Endothelial cell of umbilical vein (primary cell): ENCODE results near the gene FILIP1L. TPM values are rescaled to one million over a fixed set of nuclear protein-coding genes. Genes with fewer than 3 reads are reported as not detected.

Experiments
- BruUV-seq: library from RNA; stranded (reverse); fragments of 400-500 nt; replicated peaks from 2 replicates; lab custom pipeline; 2021; lab: Mats Ljungman, UMichigan
- CTCF ChIA-PET: fragments of 300-600, 350-600 bp; sonication (Branson Sonifier 250); formaldehyde crosslinking; loops from one replicate; lab custom pipeline; 2021; ENCODE audit warnings: antibody characterized with exemption, inconsistent platforms; lab: Charles Lee
- POLR2A ChIA-PET: fragments of 300-600, 350-600 bp; sonication (Branson Sonifier 250); formaldehyde crosslinking; loops from one replicate; lab custom pipeline; 2021; ENCODE audit warnings: antibody characterized with exemption, inconsistent platforms; lab: Charles Lee
- DNase-seq: peaks from one replicate; pipeline ENCODE4 v3.0.0-alpha.2; 2011; ENCODE audit warnings: low read depth, low spot score
- FAIRE-seq: peaks from 2 replicates; lab custom pipeline; 2011; peaks lifted over from hg19 to GRCh38; lab: Jason Lieb, UNC
- H2AFZ ChIP-seq: 2 replicates; pipeline ENCODE4 v1.6.0; 2012; ENCODE audit warnings: low read depth, low read length, control low read depth, inconsistent platforms
- H3K27ac ChIP-seq: 2 replicates; pipeline ENCODE4 v1.5.1; 2011; ENCODE audit warnings: low read depth, mild to moderate bottlenecking, control low read depth, low read length, moderate library complexity; ENCODE audit not compliant: insufficient read depth
- H3K27me3 ChIP-seq, 2 experiments: 2 replicates each; pipeline versions ENCODE4 v1.6.0 to v1.6.1; 2011; ENCODE audit warnings: low read length in 2 of 2, mixed read lengths in 1 of 2; ENCODE audit not compliant: control insufficient read depth in 2 of 2, insufficient read depth in 2 of 2
- H3K36me3 ChIP-seq, 2 experiments: 2 replicates in 1 of 2; 3 replicates in 1 of 2; pipeline ENCODE4 v1.5.1; 2011; ENCODE audit warnings: low read length in 2 of 2, mild to moderate bottlenecking in 1 of 2, moderate library complexity in 1 of 2; ENCODE audit not compliant: control insufficient read depth in 2 of 2, insufficient read depth in 2 of 2; ENCODE audit errors: extremely low read depth in 1 of 2
- H3K4me1 ChIP-seq: 3 replicates; pipeline ENCODE4 v1.5.1; 2011; ENCODE audit warnings: mild to moderate bottlenecking, low read length; ENCODE audit not compliant: control insufficient read depth, insufficient read depth; ENCODE audit errors: extremely low read depth
- H3K4me2 ChIP-seq: 2 replicates; pipeline ENCODE4 v1.6.1; 2011; ENCODE audit warnings: low read length, control low read depth, mixed read lengths; ENCODE audit not compliant: insufficient read depth
- H3K4me3 ChIP-seq, 3 experiments: fragments of 200-600 bp in 1 of 3; sonication (generic), shearing (Covaris generic) in 1 of 3; replicated peaks in 1 of 3; 2 replicates each; pipeline ENCODE4 v1.5.1; 2011 to 2016; ENCODE audit warnings: control low read depth in 3 of 3, low read length in 3 of 3, mild to moderate bottlenecking in 2 of 3, inconsistent platforms in 1 of 3, low read depth in 1 of 3, moderate library complexity in 1 of 3; ENCODE audit not compliant: insufficient read depth in 1 of 3
- H3K79me2 ChIP-seq: 2 replicates; pipeline ENCODE4 v1.6.0; 2012; ENCODE audit warnings: low read length, inconsistent platforms; ENCODE audit not compliant: control insufficient read depth, insufficient read depth
- H3K9ac ChIP-seq: replicated peaks from 2 replicates; pipeline ENCODE3; 2011; ENCODE audit warnings: low read length, control low read depth; ENCODE audit not compliant: insufficient read depth; ENCODE audit errors: extremely low read depth
- H3K9me1 ChIP-seq: replicated peaks from 3 replicates; pipeline ENCODE4 v1.6.0; 2011; ENCODE audit warnings: mild to moderate bottlenecking, low read length; ENCODE audit not compliant: control insufficient read depth, insufficient read depth; ENCODE audit errors: extremely low read depth
- H3K9me3 ChIP-seq: replicated peaks from 2 replicates; pipeline ENCODE4 v1.5.1; 2012; ENCODE audit warnings: low read length, inconsistent platforms; ENCODE audit not compliant: control insufficient read depth, insufficient read depth
- H4K20me1 ChIP-seq: replicated peaks from 2 replicates; pipeline ENCODE3; 2011; ENCODE audit warnings: mild to moderate bottlenecking, low read length; ENCODE audit not compliant: control insufficient read depth, insufficient read depth; ENCODE audit errors: extremely low read depth
- CTCF ChIP-seq, 2 donors: IDR thresholded peaks; 1 replicate in 1 of 2; 2 replicates in 1 of 2; pipeline ENCODE4 v1.5.1; 2011; ENCODE audit warnings: low read length in 2 of 2, mild to moderate bottlenecking in 2 of 2, moderate library complexity in 2 of 2, control low read depth in 1 of 2, inconsistent platforms in 1 of 2, low read depth in 1 of 2; ENCODE audit not compliant: insufficient read depth in 1 of 2; ENCODE audit errors: extremely low read depth in 1 of 2
- EZH2 ChIP-seq: IDR thresholded peaks from 2 replicates; pipeline ENCODE4 v1.6.1; 2012; ENCODE audit warnings: borderline replicate concordance, low read depth, mild to moderate bottlenecking, moderate library complexity, low read length, inconsistent platforms; ENCODE audit not compliant: severe bottlenecking
- FOS ChIP-seq: IDR thresholded peaks from 2 replicates; pipeline ENCODE4 v1.6.1; 2011; ENCODE audit warnings: mild to moderate bottlenecking, low read length, moderate library complexity, borderline replicate concordance; ENCODE audit not compliant: insufficient read depth
- GATA2 ChIP-seq: IDR thresholded peaks from 2 replicates; pipeline ENCODE4 v1.7.0; 2011; ENCODE audit warnings: low read depth, mild to moderate bottlenecking, moderate library complexity, mixed read lengths, low read length; ENCODE audit not compliant: insufficient read length, insufficient read depth
- JUN ChIP-seq: IDR thresholded peaks from 2 replicates; pipeline ENCODE4 v1.6.1; 2011; ENCODE audit warnings: borderline replicate concordance, low read depth; ENCODE audit not compliant: insufficient read length, insufficient read depth
- MAX ChIP-seq: IDR thresholded peaks from 2 replicates; pipeline ENCODE4 v1.6.1; 2011; ENCODE audit not compliant: insufficient read depth, insufficient read length
- MYC ChIP-seq: IDR thresholded peaks from one replicate; pipeline ENCODE4 v1.6.1; 2011; ENCODE audit warnings: mild to moderate bottlenecking, low read depth, low read length
- POLR2A ChIP-seq: IDR thresholded peaks from 2 replicates; pipeline ENCODE4 v1.6.1; 2012; ENCODE audit warnings: low read depth, mild to moderate bottlenecking, control low read depth, low read length
- POLR2AphosphoS5 ChIP-seq: IDR thresholded peaks from 2 replicates; pipeline ENCODE4 v1.6.1; 2012; ENCODE audit warnings: low read depth, mild to moderate bottlenecking, control low read depth, low read length, moderate library complexity; ENCODE audit not compliant: insufficient read depth
- dilution Hi-C: fragments of 300-500 bp; cut with MboI; formaldehyde crosslinking; loops from one replicate; pipeline ENCODE4 v1.15.0; 2019; ENCODE audit warnings: low sequenced_read_pairs; ENCODE audit not compliant: extremely low pct_ligation_motif_present
- intact Hi-C: fragments of 100-400 bp; cut with micrococcal nuclease; formaldehyde crosslinking; loops from one replicate; pipeline ENCODE4 v1.10.0; 2022
- polyA plus RNA-seq, 4 experiments: library from polyadenylated mRNA; depleted of rRNA in 3 of 4; stranded (reverse) in 3 of 4; unstranded in 1 of 4; fragments of >200 nt; gene quantifications; 2 replicates each; pipeline versions ENCODE4 v1.2.1 to v1.2.3, GENCODE V29; 2011 to 2012; ENCODE audit warnings: missing spikeins in 1 of 4
- total RNA-seq: library from RNA; stranded (reverse); gene quantifications from 2 replicates; pipeline ENCODE4 v1.2.3, GENCODE V29; 2021

The FILIP1L gene
- total and polyA plus RNA-seq, 2 donors (not counting 3 experiments of a cell fraction or from before 2014, with no cell fraction given) = 26.0 to 29.9 TPM

- Histone ChIP-seq H3K9me1 (no peaks in the 10 kb centered on the region), H3K27ac (no peak overlapping the region), H3K9ac (no peak overlapping the region), H3K4me1 (peaks cover 4% of the 10 kb centered on the region), H3K27me3 (no peaks in the 10 kb centered on the region), H3K36me3 (no peaks in the 10 kb centered on the region), H4K20me1 (no peaks in the 10 kb centered on the region), H3K4me2 (no peak overlapping the region), H3K4me3 (no peak overlapping the region), H2AFZ (no peak overlapping the region), H3K9me3 (no peaks in the 10 kb centered on the region), H3K79me2 (no peaks in the 10 kb centered on the region)
- DNase-seq (no peak), FAIRE-seq (no peak)
- no TSS peak for BruUV-seq
- TF ChIP-seq MAX = no peak
- no peak for TF ChIP-seq CTCF (IDR thresholded peaks at IDR 0.05; ENCODE audit: extremely low read depth in 1 of 2, insufficient read depth in 1 of 2, low read depth in 1 of 2, low read length in 2 of 2)
- TF ChIP-seq EZH2 = no peak
- TF ChIP-seq JUN = no peak
- no peak for TF ChIP-seq MYC
- TF ChIP-seq GATA2 = no peak
- no peak for TF ChIP-seq FOS
- no peak for TF ChIP-seq POLR2A
- no peak for TF ChIP-seq POLR2AphosphoS5
- dilution Hi-C loops = no loop called here
- POLR2A ChIA-PET = no interaction called here
- intact Hi-C loops = no loop called here
- CTCF ChIA-PET = interaction anchor here (1.4 to 1.6 kb wide), 2 partner anchors 10 to 18 kb away, joined by 3 to 4 read pairs; no protein-coding TSS in a partner anchor
Observed at GRCh38 chr3:99955773-99956562, 158.3 kb downstream of the FILIP1L start.
